NCI-H2029 treated with DMSO at 0.1 percent for 48 hours (cell line): Measurements from ENCODE around the gene MRC2.

Experiments used
- DNase-seq: peaks from one replicate; lab custom pipeline; 2025; lab: John Stamatoyannopoulos, UW

Gene MRC2

DNA sequence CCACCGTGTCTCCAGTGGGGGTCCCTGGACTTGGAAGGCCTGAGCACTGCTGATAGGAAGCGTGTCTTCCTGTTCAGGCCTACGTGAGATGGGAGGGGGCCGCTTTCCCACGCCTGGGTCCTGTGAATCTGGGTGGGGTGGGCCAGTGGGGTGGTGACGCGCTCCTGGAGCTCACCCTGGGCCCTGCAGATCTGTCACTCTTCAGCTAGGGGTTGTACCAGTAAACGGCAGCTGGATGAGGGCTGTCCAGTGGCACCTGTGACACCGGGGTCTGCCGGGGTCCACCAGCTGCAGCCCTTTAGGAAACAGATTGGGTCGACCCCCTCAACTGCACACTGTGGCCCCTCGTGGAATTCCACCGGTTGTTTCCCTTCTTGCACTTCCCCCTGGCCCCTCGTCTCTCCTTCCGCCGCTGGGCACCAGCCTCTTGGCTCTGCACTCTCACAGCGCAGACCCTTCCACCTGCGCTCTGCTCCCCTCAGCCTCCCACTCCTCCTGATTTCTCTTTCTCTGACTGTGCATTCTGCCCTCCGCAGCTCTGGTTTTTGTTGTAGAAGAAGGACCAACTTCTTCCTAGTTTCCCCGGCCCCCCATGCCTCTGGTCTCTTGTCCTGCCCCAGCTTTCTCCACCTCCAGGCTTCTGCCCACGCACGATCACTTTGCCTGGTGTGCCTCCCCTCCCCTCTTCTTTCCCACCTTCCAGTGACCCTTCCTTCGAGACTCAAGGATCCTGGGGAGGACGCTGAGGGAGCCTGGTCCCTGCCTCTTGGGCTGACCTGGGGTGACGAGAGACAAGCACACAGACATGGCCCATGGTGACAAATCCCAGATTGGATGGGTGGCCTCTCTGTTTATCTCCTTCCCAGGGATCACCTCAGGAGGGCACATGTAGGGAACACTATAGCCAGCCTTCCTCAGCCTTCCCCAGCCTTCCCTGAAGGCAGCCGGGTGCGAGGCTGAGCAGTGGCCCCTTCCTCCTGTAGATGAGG, 4.8 kb downstream of the MRC2 start:
- no peak for DNase-seq

DNA sequence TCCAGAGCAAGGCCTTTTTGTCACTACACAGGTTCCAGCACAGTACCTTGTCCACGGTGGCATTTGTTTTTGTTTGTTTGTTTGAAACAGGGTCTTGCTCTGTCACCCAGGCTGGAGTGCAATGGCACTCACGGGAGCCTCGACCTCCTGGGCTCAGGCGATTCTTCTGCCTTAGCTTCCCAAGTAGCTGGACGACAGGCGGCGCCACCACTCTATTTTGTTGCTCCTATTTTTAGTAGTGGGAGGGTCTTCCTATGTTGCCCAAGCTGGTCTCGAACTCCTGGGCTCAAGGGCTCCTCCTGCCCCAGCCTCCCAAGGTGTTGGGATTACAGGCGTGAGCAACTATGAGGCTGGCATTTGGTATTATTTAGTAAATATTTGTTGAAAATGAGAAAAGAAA, 10.3 kb downstream of the MRC2 start:
- DNase-seq, result no peak

DNA sequence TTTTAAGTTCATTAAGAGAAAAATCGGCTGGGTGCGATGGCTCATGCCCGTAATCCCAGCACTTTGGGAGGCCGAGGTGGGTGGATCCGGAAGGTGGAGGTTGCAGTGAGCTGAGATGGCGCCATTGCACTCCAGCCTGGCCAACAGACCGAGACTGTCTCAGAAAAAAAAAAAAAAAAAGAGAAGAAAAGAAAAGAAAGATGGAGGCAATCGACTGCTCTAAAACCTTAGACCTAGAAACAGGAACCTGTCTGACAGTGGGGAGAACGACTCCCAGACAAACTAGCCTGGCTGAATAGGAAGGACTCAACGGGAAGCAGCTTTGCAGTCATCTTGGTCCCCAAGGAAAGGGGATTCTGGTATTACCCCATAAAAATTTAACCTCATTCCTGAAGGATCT, 13.7 kb downstream of the MRC2 start:
- no peak for DNase-seq

DNA sequence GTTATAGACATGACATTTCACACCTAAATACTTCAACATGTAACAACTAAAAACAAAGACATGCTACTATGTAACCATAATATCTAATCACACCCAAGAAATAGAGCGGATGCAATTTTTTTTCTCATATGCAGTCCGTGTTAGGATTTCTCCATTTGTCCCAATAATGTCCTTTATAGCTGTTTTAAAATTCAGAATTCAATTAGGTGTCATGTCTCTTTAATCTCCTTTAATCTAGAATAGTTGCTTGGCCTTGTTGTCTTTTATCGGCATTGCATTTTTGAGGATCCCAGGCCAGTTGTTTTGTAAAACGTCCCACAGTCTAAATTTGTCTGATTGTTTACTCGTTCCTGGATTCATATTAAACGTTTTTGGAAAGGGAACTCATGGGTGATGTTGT, 14.5 kb downstream of the MRC2 start:
- no peak for DNase-seq

DNA sequence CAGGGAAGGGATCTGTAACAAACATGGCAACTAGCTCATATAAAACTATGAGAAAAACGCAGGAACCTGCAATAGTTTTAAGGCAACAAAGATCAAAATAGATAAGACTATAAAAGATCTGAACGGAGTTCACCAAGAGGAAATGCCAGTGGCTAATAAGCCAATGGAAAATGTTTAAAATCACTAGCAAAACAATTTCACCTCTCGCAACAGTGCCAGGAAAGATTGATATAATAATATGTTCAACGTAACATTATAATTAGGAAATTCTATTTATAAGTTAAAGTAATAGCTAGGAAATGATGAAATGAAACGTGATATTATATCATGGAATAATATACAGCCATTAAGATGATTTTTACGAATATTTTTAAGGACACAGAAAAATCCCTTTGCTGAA, 16.0 kb downstream of the MRC2 start:
- no peak for DNase-seq

DNA sequence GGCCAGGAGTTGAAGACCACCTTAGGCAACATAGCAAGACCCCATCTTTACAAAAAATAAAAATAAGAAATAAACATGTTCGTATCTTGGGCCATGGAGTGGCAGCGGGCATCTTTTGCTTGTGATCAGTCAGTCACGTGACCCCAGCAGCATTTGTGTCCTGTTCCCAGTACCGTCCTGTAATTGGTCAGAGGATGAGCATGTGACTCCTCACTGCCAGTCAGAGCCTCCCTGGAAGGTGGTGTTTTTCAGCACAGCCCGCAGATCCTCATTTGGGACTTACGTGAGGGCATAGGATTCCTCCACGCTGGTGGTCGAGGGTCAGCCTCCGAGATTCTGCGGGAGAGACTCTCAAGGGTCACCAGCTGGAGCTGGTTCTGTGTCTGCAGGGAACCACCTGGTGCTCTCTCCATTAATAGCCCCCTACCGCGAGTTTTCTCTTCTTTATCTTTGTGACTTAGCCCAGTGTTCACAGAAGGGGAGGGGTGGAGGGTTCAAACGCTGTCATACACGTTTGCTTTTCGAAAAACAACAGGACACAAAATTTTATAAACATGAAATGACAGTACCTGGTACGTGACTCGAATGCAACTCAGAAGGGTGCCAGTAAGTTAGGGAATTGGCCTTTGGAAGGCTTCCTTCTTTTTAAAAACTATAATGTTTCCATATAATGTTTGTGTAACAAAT, 17.2 kb downstream of the MRC2 start:
- DNase-seq, result no peak

DNA sequence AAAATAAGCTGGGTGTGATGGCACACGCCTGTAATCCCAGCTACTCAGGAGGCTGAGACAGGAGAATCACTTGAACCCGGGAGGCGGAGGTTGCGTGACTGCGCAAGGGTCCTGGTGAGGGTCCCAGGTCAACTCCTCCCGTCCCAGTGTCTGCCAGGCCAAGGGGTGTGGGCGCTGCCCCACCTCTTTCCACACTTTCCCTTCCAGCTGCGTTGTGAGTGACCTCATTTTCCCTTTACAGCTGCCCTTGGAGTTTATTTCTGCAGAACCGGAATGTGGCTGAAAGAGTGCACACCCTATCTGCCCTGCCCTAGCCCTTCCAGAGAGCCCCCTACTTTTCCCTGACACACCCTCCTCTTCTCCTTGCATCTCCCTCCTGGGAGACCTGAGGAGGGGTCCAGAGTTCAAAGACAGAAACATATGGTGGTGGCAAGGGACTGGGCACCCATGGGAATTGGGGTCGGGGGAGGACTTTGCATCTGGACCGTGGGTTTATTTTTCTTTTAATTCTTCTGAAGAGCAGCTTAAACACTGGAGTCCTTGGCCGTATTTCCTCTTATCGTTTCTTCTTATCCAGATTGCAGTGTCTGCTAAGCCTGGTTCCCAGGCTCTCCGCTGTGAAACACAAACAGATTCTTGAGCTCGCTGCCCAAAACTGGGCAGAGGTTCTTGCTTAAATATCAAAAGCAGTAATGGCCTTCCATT, 20.9 kb downstream of the MRC2 start:
- DNase-seq, result no peak

DNA sequence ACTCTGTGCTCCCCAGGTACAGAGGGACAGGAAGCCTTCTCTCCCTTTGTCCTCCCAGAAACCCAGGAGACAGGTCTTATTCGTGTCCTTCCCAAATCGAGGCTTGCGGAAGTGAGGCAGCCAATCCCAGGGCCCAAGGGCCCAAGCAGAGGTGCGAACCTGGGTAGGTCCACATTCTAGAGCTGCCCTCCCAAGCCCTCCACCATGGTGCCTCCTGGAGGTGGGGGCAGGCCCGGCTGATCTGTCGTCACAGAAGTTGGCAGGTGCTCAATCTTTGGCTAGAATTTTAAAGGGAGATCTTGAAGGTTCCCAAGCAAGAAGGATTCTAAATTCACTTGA, 21.5 kb downstream of the MRC2 start:
- no peak for DNase-seq

DNA sequence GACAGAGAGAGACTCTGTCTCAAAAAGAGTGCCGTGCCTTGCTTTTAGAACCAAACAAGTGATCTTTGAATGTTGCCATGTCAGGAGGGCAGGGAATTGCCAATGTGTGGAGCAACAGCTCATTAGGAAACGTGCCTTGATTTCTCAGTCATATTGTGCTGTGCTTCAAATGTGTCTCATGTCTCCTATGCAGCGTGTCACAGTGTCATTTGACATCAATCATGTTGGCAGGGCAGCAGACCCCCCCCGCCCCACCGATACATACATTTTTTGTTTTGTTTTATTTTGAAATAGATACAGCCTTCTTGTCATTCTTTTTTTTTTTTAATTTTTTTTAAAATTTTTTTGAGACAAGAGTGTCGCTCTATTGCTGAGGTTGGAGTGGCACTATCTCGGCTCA, 22.1 kb downstream of the MRC2 start:
- no peak for DNase-seq

DNA sequence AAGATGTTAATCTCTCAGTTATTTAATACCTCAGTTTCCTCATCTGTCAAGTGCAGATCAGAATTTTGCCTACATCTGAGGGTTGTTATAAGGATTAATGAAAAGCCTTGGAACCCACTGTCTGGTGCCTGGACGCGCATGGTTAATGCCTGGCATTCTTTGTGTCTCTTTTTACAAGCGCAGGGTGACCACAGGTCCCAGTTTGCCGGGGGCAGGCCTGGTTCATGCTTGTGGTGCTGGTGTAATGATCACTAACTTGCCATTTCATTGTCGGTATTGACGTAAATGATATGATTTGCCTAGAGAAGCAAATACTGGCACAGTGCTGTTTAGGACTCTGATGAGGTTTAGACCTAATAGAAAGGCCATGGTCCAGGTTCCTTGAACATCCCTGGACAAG, 23.1 kb downstream of the MRC2 start:
- DNase-seq, result no peak

DNA sequence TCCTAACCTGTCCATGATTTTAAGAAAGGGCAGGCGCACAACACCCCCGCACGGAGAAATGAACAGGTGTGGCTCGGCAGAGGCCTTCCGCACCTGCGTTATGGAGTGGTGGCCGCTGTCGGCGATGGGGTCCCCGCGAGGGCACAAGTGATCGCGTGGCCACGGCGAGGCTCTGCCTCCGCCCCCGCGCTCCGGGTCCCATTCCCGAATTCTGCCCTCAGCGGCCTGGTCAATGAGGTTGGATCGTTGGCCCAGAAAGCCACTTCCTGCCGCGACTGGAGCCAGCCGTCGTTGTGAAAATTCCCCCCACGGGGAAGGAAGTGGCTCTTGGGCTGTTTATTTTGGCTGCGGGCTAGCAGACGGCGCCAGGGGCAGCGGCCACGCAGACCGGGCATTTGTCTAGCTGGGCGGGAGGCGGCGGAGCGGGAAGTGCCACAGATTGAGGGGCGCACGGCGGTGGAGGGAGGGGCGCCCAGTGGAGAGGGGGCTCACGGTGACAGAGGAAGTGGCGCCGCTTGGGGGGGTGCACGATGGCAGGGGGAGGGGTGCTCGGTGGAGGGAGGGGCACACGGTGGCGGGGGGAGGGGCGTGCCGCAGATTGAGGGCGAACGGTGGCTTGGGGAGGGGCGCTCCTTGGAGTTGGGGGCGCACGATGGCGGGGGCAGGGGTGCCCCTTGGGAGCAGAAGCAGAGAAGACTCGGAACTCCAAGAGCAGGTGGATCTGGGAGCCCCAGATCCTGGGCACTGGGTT, 25.0 kb downstream of the MRC2 start:
- peak; percentile 59 for DNase-seq

DNA sequence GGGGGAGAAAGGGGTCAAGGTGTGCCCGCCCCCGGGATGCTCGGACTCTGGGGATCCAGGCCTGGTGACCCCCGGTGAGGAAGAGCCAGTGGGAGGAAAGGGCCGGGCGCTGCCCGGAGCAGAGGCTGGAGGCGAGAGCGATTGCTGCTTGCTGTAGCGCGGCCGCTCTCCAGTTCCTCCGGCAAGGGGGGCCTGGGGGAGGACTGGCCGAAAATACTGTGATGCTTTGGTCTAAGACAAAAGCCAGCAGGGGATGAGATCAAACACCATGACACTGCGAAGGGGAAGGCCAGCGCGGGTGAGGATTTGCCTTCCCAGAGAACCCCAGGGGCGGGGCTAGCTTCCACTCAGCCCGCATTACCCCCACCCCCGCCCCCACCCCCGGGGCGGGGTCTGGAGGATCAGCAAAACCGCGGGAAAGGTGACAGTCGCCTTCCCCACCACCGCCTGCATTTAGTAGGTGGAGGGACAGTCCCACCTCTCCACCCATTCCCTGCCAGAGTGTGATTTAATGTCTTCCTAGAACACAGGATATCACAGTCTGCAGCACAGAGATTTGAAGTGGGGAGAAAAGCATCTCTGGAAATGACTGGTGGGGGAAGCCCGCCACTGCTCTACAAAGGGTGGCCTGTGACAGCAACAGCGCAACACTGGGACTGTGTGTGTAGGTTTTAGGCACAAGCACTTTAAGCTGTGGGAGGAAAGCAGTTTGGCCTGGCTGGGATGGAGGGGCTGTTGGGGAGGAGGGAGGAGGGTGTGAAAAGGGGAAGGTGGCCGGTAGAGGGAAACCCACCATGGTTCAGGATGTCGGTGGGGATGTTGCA, 25.7 kb downstream of the MRC2 start:
- peak; percentile 67 for DNase-seq

DNA sequence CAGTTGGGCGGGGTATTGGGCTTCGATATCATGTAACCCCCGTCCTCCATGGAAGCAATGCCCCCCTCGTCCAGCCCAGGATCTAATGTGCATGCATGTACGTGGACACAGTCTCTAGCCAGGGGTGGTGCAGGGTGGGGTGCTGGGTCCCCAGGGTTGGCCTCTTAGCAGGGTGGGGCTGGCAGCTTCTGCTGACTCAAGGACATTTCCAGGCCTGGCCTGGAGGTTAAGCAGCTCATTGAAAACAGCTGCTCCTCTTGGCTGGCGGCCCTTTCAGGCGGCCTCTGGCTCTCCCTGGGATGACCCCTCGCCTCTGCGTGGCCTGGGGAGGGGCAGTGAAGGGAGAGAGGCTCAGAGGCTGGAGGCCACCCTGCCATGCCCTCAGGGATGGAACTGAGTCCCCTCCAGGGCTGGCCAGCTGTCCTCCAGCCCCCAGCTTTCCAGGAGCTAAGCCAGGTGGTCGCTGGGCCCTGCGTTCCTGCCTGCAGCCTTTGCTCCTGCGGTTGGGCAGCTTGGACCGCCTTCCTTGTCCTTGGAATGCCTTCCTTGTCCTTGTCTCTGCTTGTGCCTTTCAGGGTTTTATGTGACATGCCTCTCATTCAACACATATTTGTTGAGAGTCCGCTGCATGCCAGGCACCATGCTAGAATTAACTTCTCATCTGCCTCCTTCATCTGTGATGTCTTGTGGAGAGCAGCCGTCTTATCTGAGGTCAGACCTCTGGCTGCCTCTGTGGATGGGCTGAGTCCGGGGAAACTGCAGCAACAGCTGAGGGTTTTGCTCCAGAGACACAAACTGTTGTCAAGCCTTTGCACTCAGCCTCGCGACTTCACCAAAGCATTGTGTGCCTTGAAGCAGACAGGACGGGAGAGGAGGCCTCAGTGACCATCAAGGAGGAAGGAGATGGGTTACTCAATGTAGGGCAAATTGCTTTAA, 26.6 kb downstream of the MRC2 start:
- no peak for DNase-seq

DNA sequence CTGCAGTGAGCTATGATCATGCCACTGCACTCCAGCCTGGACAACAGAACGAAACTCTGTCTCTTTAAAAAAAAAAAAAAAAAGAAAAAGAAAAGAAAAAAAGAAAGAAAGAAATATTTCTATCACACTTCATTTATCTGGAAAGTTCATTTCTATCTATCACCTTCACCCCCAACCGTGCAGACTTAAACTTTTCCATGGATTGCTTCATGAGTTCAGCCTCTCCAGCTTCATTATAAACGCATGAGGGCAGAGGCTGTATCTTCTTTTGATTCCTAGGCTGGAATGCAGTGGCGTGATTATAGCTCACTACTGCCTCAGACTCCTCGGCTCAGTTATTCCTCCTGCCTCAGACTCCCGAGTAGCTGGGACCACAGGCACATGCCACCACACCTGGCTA, 28.2 kb downstream of the MRC2 start:
- no peak for DNase-seq

DNA sequence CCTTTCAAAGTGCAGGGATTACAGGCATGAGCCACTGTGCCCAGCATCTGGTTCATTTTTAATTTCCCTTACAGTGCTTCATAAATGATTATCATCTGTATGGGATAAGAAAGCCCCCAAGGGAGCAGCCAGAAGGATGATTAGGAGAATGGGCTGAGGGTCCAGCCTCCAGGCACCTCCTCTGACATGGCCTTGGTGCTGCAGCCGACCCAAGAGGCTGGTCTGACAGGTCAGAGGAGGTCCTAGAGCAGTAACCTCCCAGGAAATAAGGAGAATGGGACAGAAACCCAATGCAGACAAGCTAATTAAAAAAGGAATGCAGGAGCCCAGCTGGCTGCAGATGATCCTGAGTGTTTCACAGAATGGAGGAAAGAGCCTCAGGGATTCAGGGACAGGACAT, 29.0 kb downstream of the MRC2 start:
- no peak for DNase-seq

DNA sequence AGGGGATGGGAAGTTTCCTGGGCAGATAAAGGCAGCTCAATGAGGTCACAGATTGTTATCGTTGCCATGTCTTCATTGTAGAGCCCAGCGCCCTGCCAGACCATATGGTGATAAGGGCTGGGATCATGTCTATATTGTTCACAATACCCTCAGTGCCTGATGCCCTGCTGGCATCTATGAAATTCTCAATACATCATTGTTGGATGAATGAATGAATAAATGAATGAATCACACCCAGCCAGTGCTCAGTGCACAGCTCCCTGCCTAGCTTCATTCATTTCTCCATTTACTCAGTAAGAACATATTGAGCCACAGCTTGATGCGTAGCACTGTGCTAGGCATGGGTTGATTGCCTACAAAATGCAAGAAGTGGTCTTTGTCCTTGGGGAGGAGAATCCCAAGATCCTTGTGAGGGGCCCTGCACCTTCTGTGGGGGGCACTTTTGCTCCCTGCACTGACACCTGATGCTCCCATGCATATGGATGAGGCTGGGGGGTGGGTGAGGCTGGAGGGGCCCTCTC, 29.7 kb downstream of the MRC2 start:
- no peak for DNase-seq

DNA sequence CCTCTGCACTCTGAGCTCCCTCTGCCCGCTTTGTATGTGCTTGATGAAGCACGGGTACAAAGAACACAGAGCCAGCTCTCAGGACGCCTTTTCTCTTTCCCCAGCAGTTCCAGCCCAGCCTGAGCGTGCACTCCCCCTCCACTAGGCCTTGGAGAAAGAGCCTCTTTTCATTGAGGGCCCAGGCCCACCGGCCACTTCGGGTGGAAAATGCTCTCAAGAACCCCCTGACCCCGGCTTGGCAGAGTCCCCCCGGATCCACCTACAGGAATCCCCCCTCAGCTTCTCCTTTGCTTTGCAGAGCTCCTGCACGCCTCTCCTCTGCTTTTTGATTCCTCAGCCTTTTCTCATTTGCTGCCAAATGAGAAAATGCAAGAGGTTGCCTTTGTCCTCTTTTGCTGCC, 30.2 kb downstream of the MRC2 start:
- DNase-seq, result no peak

DNA sequence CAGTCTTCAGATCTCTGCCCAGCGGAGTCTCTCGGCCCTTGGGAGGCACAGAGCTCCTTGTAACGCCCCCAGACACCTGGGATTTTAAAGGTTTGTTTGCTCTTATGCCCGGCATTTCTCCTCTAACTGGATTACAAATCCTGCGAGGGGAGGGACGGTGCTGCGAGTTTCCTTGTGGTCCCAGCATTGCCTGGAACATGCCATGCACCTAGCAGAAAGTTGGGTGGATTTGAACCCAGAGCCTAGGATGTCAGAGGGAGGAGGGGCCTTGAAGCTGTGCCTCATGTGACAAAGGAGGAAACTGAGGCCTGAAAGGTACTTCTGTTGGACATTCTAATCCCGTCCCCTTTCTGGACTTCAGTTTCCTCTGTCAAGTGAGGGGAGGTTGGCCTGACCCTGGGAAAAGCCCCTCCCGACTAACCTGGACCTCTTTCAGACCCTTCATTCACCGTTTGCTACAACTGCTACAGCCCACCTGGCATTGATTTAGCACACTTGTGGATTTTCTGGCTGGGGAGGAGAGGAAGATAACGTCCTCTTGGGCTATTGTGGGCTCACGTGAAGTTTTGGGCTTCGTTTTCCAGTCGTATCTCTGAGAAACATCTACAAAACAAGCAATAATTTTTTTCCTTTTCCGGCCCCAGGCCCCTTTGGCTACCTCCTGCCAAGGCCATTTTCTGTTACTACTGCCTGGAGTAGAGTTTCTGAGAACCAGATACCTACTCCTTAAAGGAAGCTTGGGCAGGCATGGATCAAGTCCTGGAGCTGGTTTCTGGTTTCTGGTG, 30.9 kb downstream of the MRC2 start:
- no peak for DNase-seq

DNA sequence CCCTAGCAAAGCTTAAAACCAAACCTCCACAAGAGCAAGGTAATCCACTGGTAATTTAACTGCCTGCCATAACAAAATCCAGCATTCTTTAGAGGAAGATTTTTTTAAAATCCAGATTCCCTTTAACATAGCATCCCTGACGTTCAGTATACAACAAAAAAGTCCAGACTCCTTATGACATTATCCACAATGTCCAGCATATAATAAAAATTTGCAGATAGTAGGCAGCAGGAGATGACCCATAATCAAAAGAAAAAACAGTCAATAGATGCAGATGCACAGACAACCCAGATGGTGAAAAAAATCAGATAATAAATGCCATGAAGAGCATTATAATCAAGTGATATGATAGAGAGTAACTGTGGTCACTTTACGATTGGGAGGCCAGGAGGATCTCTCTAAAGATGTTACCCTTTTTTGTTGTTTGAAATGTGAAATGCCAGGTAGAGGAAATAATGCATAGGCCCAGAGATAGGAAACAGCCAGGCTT, 33.2 kb downstream of the MRC2 start:
- DNase-seq, result no peak
